HL-60/S4 (cell line): ENCODE measurements around the gene KDM5A.
"Not testable (repeated sequence)": the region's sequence is repeated elsewhere in the genome, so short reads cannot be mapped to it uniquely, and the experiment has no call there.

Source experiments
- in situ Hi-C: fragments of 300-500 bp; cut with MboI; formaldehyde crosslinking; loops from 2 replicates; pipeline ENCODE4 v1.14.3; 2022; ENCODE audit warnings: low sequenced_read_pairs

The KDM5A gene

DNA sequence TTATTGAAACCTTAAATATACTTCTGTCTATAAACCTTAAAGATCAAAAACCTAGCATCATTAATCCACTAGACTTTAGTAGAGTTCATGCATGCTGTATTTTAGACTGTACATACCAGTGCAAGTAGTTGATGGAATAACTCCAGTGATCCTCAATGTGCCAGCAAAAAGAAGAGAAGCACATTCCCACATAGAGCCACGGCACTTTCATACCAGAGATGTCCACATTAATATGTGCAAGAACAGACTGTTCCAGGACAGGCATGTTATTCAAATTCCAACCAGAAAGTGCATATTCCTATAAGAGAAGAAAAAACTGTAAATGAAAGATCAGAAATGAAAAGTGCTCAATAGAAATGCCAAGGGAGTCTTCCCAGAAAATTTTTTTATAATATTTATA lies 55.0 kb downstream of the KDM5A start:
- in situ Hi-C loops, result no loop called here

DNA sequence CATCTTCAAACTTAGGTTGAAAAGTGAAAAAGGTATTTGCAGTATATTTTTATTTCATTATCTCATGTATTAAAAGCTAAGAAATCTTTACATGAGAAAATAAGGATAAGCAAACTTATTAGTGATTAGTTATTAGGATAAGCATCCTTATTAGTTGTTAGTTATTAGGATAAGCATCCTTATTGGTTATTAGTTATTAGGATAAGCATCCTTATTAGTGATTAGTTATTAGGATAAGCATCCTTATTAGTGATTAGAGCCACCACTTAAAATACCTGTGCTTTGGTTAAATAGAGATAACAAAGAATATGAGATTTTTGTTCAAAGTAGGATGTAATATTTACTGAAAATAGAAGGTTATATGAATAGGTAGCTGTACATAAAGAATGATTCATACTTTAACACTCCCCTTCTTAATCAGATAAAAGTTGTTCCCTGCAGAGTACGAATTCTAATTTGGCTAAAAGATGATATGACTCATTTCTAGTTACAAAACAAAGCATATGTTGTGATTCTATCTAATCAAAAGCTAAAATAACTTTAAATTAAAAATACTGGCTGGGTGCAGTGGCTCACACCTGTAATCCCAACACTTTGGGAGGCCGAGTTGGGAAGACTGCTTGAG lies 56.4 kb downstream of the KDM5A start:
- in situ Hi-C loops, result no loop called here

DNA sequence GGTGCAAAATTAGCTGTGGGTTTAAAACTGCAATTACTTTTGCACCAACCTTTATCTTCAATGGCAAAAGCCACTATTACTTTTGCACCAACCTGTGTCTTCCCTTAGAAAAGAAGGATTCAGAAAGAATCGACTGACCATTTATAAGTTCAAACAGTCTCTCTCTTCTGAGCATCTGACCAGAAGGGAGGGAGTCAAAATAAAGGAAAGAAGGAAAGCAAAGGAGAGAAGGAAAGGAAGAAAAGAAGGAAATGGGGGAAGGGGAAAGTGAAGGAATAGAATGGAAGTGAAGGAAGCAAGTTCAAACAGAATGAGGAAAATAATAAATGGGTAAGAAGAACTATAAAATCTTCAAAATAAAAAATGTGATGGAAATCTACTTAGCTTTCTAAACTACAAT lies 57.8 kb downstream of the KDM5A start:
- in situ Hi-C loops, result no loop called here

DNA sequence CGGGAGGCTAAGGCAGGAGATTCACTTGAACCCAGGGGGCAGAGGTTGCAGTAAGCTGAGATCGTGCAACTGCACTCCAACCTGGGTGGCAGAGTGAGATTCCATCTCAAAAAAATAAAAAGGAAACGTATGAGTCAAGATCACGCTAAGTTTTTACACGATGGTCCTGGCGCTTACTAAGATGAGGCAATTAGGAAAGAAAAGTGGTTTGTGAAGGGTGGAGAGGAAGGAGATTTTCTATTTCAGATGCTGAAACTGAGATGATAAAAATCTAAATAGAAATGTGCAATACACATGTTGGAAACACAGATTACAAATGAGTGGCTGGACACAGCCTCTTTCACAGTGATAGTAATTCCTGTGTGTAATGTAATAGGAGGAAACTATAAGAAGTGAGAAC lies 63.2 kb downstream of the KDM5A start:
- in situ Hi-C loops, result no loop called here

DNA sequence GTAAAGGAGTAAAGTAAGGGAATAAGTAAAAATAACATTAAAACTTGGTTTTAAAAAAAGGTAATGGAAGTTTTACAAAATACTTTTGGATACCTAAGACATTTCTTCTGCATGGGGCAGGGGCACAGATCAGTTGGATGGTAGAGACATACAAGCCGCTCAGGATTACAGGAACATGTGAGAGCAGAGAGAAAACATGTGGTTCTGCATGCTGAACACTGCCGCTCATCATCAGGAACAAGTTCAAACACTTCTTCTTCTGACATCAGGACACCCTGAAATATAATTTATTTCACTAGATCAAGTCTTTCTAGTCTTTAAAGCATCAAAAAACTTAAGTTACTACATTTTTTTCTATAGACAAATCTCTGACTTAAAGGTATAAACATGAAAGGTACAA lies 65.6 kb downstream of the KDM5A start:
- in situ Hi-C loops, result no loop called here

DNA sequence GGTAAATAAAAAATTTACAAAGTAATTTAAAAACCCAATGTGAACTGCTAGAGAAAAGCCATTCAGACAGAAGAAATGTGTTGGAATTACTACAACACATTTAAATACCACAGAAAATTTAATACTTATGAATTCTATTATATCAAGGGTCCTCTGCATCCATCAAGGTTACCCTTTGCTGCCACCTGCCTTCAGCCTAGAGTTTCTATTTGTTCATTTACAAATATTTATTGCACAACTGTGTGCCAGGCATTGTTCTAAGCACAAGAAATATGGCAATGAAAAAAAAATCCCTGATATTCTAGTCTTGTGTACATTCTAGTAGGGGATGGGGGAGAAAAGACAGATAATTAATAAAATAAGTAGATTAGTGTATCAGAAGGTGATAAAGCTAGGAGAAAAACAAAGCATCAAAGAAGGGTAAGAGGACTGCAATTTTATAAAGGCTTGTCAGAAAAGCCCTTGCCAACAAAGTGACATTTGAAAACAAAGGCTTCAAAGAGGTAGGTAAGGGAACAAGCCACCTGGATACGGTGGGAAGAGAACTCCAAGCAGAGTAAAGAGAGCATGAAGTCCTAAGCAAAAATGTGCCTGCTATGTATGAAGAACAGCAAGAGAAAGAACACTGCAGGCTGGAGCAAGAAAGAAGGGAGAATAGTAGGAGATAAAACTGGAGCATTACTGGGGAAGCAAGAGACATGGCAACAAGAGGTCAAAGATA lies 67.4 kb downstream of the KDM5A start:
- in situ Hi-C loops, result no loop called here

DNA sequence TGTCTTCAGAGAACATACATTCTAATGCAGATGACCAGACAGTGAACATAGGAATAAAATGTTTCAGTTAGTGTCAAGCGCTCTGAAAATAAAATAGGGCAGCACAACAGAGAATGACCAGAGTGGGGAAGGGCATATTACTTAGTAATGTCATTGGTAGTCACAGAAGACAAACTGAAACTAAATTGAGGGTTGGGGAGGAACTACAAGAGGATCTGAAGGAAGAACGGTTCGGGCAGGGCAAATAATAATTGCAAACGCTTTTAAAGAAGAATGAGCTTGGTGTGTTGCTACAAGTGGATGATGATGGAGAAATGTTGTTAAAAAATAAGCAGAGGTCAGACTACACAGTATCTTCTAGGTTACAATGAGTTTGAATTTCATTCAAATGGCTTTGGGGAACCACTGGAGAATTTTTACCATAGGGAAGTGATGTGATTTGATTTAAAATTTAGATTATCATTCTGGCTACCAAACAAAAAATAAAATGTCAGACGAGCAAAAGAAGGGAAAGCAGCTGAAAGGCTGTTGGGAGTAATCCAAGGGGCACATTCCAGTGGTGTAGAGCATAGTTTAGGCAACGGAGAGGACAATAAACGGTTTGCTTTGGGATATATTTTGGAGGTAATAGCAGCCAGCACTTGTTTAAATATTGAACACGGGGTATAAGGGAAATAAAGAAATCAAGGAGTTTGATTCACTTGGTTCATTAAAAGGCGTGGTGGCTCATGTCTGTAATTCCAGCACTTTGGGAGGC lies 70.2 kb downstream of the KDM5A start:
- in situ Hi-C loops, result no loop called here

DNA sequence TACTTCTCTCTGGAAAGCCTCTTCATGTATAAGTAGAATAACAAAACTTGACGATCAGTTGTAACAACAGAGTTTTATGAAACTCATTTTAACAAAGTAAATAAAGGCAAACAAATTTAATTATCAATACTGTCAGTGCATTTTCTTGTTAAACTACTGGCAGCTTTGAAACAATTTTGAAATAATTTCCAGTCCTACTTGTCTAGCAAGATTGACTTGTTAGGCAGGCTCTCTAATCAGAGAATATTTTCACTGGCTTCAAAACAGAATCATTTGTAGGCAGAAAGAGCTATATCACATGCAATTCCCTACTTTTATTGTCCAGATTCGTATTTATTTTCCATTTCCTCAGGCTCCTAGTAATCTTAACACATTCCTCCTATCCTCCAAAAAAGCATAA lies 80.6 kb downstream of the KDM5A start:
- in situ Hi-C loops, result no loop called here

DNA sequence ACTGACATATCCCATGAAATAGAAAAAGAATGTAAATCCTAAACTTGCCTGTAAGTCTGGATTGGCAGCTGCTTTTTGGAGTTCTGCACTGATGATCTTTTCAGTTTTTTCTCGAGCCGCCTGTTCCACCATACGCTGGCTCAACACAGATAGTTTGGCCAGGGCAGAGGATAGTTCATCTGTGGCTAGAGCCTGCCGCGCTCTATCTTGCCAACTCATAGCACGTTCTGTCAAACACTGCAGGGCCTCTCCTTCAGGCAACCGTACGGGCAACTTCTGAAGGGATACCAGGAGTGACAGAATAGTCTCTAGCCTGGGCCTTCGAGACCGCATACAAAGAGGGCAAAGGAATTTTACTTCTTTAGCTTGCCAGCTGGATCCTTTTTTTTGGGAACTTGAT lies 81.7 kb downstream of the KDM5A start:
- in situ Hi-C loops, result no loop called here

DNA sequence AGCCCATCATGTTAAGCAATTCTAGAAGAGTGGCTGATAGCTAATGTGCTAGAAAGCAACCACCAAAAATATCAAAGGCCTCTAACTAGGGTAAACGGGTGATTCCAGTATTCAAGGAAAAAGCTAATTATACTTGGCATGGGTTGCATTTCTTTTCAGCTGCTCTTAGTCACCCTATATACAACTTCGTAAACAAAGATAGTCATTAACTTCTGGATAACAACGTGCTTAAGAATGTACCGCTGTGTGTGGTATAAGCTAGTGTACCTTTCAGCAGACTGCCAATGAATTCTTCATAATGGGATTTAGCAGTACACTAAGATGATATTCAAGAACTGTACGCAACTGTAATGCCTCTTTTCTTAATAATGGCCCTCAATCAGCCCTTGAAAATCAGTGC lies 84.3 kb downstream of the KDM5A start:
- in situ Hi-C loops, result no loop called here

DNA sequence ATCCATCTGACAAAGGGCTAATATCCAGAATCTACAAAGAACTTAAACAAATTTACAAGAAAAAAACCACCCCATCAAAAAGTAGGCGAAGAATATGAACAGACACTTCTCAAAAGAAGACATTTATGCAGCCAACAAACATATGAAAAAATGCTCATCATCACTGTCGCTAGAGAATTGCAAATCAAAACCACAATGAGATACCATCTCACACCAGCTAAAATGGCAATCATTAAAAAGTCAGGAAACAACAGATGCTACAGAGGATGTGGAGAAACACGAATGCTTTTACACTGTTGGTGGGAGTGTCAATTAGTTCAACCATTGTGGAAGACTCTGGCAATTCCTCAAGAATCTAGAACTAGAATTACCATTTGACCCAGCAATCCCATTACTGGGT lies 86.4 kb downstream of the KDM5A start:
- in situ Hi-C loops, result not testable (repeated sequence)

DNA sequence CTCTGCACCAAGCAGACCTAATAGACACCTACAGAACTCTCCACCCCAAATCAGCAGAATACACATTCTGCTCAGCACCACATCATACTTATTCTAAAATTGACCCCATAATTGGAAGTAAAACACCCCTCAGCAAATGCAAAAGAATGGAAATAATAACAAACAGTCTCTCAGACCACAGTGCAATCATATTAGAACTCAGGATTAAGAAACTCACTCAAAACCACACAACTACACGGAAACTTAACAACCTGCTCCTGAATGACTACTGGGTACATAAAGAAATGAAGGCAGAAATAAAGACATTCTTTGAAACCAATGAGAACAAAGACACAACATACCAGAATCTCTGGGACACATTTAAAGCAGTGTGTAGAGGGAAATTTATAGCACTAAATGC lies 89.0 kb downstream of the KDM5A start:
- in situ Hi-C loops, result not testable (repeated sequence)

DNA sequence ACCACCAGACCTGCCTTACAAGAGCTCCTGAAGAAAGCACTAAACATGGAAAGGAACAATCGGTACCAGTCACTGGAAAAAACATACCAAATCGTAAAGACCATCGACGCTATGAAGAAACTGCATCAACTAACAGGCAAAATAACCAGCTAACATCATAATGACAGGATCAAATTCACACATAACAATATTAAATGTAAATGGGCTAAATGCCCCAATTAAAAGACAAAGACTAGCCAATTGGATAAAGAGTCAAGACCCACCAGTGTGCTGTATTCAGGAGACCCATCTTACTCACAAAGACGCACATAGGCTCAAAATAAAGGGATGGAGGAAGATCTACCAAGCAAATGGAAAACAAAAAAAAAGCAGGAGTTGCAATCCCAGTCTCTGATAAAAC lies 89.6 kb downstream of the KDM5A start:
- in situ Hi-C loops, result not testable (repeated sequence)

DNA sequence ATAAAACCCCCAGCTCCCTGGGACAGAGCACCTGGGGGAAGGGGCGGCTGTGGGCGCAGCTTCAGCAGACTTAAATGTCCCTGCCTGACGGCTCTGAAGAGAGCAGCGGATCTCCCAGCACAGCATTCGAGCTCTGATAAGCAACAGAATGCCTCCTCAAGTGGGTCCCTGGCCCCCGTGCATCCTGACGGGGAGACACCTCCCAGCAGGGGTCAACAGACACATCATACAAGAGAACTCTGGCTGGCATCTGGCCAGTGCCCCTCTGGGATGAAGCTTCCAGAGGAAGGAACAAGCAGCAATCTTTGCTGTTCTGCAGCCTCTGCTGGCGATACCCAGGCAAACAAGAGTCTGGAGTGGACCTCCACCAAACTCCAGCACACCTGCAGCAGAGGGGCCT lies 91.1 kb downstream of the KDM5A start:
- in situ Hi-C loops, result not testable (repeated sequence)

DNA sequence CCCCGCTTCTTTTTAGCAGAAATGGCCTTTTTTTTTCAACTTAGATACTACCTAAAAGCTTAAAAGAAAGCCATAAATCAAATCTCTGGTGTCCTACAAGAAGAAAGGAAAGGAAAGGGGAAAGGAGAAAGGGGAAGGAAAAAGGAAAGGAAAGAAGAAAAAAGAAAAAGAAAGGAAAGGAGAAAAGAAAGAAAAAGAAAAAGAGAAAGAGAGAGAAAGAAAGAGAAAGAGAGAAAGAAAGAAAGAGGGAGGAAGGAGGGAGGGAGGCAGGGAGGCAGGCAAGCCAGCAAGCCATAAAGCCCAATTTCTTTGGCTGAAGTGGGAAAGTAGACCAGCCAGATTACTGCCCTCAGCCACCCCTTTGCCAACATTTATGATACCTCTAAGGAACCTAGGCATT lies 94.0 kb downstream of the KDM5A start:
- in situ Hi-C loops, result no loop called here

DNA sequence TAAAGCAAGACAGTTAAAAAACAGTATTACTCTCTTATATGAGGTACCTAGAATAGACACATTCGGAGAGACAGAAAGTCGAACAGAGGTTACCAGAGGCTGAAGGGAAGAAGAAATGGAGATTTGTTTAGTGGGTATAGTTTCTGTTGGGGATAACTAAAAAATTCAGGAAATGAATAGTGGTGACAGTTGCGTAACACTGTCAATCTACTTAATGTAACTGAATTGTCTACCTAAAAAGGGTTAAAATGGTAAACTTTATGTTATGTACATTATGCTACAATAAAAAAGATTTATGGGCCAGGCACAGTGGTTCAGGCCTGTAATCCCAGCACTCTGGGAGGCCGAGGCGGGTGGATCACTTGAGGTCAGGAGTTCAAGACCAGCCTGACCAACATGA lies 95.9 kb downstream of the KDM5A start:
- in situ Hi-C loops, result no loop called here

DNA sequence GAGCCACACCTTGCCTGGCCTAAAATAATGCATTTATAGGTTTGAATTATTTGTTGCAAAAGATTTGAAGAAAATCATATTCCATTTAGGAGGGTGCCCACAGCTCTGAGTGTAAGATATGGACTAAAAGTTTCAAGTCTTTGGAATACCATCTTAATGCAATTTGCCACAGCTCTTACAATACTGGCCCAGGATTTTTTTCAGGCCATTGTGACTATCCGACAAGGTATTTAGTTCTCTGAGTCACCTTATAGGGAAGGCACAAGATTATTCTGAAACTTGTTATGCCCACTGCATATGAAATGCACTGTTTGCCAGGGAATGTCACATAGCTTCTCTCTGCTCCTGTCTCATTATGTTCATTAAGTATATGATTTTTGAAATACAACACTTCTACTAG lies 96.9 kb downstream of the KDM5A start:
- in situ Hi-C loops, result no loop called here

DNA sequence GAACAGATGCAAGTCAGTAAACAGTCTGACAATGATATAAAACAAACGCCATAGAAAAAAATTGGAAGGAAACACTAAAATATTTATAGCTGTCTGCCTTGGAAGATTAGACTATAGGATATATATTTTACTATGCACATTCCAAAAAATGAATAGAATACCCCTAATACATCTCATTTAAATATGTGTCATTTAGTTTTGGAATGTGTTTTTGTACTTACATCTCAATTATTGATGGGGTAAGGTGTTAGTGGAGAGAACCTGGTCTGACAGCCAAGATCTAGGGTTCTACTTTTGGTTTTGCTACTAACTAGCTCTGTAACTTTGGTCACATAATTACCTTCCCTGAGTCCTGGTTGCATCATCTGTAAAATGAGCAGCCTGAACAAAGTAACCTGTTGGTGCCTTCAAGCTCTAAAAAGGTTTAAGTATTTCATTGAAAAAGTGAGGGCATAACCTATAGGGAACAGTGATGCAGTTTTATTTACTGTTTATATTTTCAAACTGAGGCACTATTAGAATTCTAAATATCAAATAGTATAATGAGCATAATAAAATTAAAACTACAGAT lies 97.9 kb downstream of the KDM5A start:
- in situ Hi-C loops, result no loop called here

DNA sequence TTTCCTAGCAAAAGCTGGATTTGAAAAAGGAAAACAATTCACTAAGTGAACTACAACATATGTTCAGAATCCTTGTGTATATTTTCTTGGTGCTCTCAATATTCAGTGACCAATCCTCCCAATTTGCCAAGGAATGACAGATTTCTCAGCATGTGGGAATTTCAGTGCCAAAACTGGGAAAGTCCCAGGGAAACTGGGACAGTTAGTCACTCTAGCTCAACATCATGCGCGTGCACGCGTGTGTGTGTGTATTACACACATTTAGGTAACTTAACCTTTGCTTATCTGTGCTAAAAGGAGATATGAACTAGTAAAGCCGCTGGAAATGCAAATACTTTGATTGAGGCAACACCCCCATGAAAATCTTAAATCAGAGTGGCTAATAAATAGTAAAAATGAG lies 100.4 kb downstream of the KDM5A start:
- in situ Hi-C loops, result no loop called here

DNA sequence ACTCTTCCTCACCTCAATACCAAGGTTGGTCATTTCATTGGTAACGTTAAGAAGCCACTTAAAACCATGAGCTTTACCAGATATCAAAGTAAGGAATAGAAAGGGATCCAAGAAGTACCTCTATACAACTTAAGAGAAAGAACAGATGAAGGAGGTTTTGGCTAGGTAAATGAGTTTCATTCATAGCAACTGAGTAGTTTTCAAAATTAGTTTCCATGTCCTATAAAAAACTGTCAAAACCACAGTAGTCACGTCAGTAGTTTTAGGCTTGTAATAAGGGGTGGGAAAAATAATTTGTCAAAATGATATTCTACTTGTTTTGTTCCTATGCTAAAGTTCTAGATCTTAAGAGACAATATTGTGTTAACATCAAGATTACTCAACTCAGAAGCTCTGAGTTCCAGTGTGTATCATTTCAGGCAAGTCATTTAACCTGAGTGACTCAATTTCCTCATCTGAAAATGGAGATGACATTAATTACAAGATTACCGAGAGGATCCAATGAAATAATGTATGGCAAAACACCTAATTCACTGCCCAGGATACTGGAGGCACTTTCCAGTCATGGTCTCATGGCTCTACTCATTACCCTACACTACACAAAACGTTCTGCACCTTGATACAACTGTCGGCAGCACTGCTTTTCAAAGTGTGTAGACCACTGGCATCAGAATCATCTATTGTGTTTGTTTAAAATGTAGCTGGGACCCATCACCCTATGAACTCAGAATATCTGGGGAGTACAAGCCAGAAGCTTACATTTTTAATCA lies 102.4 kb downstream of the KDM5A start:
- in situ Hi-C loops, result no loop called here

DNA sequence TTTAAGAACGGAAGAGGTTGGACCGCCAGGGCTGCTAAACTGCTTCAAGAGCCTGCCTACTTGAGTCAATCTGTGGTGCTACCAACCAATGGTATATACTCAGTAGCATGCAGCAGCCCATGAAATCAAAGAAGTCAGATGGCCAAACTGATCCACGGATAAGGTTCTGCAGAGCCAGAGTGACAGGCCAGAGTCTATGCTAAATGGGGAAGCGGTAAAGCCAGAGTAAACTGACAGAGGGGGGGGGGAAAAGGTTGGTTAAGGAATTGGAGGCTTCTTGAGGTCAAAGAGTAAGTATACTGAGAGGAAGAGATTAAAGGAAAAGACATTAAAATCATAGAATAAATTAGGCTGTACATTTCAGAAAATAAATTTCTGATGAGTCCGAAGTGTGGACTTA lies 111.1 kb downstream of the KDM5A start:
- in situ Hi-C loops, result no loop called here
